Astrocyte of the hippocampus (primary cell): ENCODE results near the gene RAB10.
"Not testable (repeated sequence)": the region's sequence is repeated elsewhere in the genome, so short reads cannot be mapped to it uniquely, and the experiment has no call there.

Source experiments
- DNase-seq: peaks from one replicate; pipeline ENCODE4 v3.0.0; 2011; ENCODE audit warnings: low read depth, low spot score

The RAB10 gene

DNA sequence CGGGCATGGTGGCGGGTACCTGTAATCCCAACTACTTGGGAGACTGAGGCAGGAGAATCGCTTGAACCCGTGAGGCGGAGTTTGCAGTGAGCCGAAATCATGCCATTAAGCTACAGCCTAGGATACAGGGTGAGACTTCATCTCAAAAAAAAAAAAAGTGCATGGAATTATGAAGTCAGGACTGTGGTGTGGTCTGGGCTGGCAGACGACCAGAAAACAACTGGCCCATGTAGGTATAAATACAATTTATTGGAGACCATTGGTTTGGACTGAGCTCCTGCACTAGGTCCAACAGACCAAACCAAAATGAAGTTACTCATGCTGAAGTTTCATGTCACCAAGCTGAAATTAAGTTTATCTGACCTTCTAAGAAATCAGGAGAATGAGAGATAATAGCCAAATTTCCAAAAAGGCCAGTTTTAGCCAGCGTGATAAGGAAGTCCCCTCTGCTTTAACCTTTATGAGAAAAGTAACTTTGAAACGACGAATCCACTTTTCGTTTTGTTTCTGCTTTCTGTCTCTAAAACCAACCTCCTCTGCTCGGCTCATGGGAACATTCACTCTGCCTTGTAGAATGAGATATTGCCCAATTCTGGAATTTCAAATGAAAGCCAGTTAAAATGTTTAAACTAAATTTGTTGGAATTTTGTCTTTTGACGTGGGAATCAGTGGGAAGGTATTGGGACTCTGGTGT lies 17.7 kb upstream of the RAB10 start:
- DNase-seq, result peak; percentile 38

DNA sequence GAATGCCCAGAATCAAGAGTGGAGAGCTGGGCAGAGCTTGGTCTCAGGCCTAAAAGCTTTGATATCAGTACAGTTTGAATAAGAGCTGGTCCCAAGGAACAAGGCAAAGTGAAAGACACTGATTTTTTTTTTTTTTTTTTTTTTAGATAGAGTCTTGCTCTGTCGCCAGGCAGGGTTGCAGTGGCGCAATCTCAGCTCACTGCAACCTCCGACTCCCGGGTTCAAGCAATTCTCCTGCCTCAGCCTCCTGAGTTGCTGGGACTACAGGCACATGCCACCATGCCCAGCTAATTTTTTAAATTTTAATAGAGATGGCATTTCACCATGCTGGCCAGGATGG lies 17.2 kb upstream of the RAB10 start:
- not testable (repeated sequence) for DNase-seq

DNA sequence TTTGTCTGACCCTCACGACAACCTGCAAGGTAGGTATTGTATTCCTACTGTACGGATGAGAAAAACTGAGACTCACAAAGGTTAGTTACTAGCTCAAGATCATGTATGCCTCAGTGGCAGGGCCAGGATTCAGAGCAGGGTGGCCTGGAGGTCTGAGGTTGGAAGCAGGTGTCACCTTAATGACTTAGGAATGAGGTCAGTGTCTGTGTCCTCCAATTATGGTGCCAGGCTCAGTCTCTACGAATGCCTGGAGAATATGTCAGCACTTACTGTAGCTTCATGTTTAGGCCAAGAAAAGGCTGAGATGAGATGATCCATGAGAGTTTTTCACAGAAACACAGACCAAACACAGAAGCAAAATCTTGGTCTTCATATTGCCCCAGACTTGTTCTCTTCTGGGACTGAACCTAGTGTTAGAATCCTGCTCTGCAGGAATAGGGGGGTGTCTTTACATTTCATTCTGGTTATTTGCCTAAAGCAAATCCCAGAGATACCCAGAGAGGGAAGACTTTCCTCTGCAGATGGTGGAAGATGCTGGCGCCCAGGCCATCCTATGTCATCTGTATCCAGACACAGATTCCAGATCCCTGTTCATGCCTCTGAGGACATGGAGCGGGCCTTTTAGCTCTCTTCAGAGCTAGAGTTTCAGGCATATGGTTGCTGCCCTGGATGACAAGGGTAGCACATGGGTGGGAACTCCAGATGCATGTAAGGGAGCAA lies 16.3 kb upstream of the RAB10 start:
- DNase-seq, result no peak

DNA sequence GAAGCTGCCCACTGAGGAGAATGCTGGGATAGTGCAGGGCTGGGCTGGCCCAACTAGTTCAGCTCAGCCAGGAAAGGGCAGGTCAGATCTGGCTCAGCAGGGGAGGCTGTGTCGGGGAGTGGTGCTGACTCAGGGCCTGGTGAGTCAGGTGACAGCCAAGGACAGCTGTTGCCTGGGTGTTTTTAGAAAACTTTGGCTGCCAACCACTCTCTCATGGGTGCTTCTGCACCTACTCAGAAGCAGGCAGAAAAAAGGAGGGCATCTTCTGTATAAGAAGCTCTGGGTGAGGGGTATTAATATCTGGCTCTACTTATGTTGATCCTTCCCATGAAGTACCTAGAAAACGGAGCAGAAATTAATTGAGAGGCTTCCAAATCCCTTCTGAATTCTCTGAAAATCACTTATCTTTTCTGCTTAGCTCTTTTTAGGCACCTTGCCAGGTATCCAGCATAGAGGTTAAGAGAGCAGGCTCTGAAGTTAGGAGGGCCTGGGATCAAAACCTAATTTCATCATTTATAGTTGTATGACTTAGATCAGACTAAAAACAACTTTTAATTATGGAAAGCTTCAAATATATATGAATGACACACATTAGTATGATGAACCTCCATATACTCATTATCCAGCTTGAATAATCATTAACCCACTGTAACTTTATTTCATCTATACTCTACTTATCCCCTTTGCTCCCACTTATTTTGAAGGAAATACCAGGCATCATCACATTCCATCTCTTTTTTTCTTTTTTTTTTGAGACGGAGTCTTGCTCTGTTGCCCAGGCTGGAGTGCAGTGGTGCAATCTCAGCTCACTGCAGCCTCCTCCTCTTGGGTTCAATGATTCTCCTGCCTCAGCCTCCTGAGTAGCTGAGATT lies 15.5 kb upstream of the RAB10 start:
- peak; percentile 89 for DNase-seq

DNA sequence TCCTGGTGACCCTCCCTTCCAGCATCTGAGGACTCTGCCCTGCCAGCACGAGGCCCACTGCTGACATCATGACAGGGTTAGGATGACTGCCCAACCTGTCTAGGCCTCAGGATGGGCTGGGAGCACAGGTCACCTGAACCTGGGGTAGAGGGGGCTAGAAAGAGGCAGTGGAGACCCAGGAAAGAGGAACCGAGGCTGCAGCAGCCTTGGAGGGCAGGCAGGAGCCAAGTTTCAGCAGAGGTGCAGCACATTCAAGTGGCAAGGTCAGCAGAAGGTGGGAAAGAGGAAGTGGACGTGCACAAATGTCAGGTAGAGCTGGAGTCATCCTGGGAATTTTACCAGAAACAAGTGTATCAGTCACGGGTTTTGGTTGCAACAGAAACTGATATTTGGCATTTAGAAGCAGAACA lies 13.6 kb upstream of the RAB10 start:
- no peak for DNase-seq

GRCh38 chr2:26024260-26024659 lies 9.6 kb upstream of the RAB10 start:
- no peak for DNase-seq

- DNase-seq, result no peak
Observed at GRCh38 chr2:26025509-26025908, 8.4 kb upstream of the RAB10 start.

GRCh38 chr2:26028083-26028482 lies 5.8 kb upstream of the RAB10 start:
- DNase-seq, result not testable (repeated sequence)

DNA sequence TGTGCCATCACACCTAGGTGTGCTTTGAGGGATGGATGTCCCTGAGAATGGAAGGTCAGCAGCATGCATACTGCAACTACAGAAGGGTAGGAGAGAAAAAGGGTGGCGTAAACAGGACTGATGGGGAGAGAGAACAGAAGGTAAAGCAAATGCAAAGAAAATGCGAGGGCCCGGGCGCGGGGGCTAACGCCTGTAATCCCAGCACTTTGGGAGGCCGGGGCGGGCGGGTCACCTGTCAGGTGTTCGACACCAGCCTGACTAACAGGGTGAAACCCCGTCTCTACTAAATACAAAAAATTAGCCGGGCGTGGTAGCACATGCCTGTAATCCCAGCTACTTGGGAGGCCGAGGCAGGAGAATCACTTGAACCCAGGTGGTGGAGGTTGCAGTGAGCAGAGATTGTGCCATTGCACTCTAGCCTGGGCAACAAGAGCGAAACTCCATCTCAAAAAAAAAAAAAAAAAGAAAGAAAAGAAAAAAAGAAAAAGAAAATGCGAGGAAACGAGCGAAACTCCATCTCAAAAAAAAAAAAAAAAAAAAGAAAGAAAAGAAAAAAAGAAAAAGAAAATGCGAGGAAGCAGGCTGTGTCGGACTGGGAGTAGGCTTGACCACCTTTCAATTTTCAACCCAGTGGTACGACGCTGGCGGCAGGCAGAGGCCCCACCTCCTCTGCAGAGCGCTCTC lies 1.2 kb upstream of the RAB10 start:
- DNase-seq, result not testable (repeated sequence)

- peak; percentile 91 for DNase-seq
Observed at GRCh38 chr2:26033270-26033817, 540 bp upstream of the RAB10 start.

DNA sequence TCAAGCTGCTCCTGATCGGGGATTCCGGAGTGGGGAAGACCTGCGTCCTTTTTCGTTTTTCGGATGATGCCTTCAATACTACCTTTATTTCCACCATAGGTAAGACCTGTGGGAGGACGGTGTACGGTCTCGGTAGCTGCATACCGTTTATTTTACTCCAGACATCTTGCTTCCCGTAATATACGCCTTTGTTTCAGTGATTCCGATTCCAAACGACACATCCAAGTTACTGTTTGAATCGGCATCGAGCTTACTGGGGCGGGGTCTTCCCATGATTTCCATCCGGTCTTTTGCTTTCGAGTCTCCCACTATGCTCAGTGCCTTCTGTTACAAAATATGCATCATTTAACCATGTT lies 731 bp downstream of the RAB10 start:
- DNase-seq, result no peak

GRCh38 chr2:26035090-26035743 lies 1.3 kb downstream of the RAB10 start:
- DNase-seq, result peak; percentile 24

DNA sequence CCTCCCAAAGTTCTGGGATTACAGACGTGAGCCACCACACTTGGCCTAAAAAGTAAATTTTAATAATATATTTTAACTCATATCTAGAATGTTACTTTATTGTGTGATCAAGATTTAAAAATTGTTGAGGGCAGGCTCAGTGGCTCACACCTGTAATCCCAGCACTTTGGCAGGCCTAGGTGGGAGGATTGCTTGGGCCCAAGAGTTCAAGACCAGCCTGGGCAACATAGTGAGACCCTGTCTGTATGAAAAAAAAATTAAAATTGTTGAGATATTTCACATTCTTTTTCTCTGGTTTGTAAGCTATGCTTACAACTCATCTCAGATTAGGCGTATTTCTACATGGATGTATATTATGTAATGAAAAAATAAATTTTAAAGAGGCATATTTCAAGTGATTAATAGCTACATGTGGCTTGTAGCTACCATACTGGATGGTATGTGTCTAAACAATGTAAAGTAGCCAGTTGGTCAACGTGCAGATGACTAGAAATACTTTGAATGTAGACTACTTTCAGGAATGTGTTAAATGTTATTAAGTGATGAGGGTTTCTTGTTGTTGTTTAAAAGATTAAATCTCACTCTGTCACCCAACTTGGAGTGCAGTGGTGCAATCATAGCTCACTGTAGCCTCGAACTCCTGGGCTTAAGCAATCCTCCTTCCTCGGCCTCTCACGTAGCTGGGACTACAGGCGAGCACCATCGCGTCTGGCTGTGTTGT lies 5.9 kb downstream of the RAB10 start:
- no peak for DNase-seq

- DNase-seq, result no peak
Observed at GRCh38 chr2:26043109-26043508, 9.2 kb downstream of the RAB10 start.

GRCh38 chr2:26043862-26044696 lies 10.2 kb downstream of the RAB10 start:
- DNase-seq, result peak; percentile 39

DNA sequence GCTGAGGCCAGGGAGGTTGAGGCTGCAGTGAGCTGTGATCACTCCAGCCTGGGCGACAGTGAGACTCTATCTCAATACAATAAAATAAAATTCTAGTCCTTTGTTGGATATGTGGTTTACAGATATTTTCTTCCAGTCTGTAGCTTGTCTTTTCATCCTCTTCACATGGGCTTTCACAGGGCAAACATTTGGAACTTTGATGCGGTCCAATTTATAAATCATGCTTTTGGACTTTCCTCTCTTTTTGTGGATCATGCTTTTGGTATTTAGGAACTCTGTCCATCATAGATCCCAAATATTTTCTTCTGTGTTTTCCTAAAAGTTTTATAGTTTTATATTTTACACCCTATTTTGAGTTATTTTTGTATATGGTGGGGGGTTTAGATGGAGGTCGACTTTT lies 14.9 kb downstream of the RAB10 start:
- no peak for DNase-seq

GRCh38 chr2:26049641-26050040 lies 15.8 kb downstream of the RAB10 start:
- DNase-seq, result no peak

- no peak for DNase-seq
Observed at GRCh38 chr2:26052740-26053139, 18.9 kb downstream of the RAB10 start.

- no peak for DNase-seq
Observed at GRCh38 chr2:26054598-26055348, 20.9 kb downstream of the RAB10 start.
